Kidney (tissue), 14 donors: Measurements from ENCODE around the gene ADIPOR2. TPM values are rescaled to one million over a fixed set of nuclear protein-coding genes. Genes with fewer than 3 reads are reported as not detected.
A peak's percentile ranks its signal among the peaks of the same experiment; 100 is the strongest.

Source experiments
- DNase-seq, 5 donors: peaks; one replicate each; pipeline ENCODE4 v3.0.0-alpha.2; 2013 to 2020
- FAIRE-seq: peaks from 2 replicates; lab custom pipeline; 2012; peaks lifted over from hg19 to GRCh38; lab: Jason Lieb, UNC
- H3K27ac ChIP-seq, 2 donors: one replicate each; pipeline ENCODE4 v1.7.0; 2013; ENCODE audit warnings: low read depth in 2 of 2, low read length in 2 of 2, inconsistent platforms in 1 of 2
- H3K27me3 ChIP-seq: one replicate; pipeline ENCODE4 v1.7.1; 2013; ENCODE audit warnings: low read length, inconsistent platforms; ENCODE audit not compliant: control insufficient read depth, insufficient read depth
- H3K36me3 ChIP-seq, 3 donors: one replicate each; pipeline versions ENCODE4 v1.7.0 to v1.7.1; 2013; ENCODE audit warnings: low read length in 3 of 3, control low read depth in 1 of 3, inconsistent platforms in 1 of 3; ENCODE audit not compliant: insufficient read depth in 3 of 3, control insufficient read depth in 2 of 3
- H3K4me1 ChIP-seq, 3 donors: one replicate each; pipeline versions ENCODE4 v1.7.0 to v1.7.1; 2013; ENCODE audit warnings: low read length in 3 of 3, inconsistent platforms in 1 of 3, low read depth in 1 of 3; ENCODE audit not compliant: control insufficient read depth in 2 of 3, insufficient read depth in 2 of 3
- H3K4me3 ChIP-seq, 3 donors: one replicate each; pipeline versions ENCODE4 v1.7.0 to v1.8.1; 2013; ENCODE audit warnings: low read length in 3 of 3, control low read depth in 1 of 3, inconsistent platforms in 1 of 3
- H3K9ac ChIP-seq, 3 donors: one replicate each; pipeline versions ENCODE4 v1.7.0 to v1.7.1; 2013; ENCODE audit warnings: low read length in 3 of 3, control low read depth in 1 of 3, inconsistent platforms in 1 of 3
- H3K9me3 ChIP-seq, 3 donors: one replicate each; pipeline versions ENCODE4 v1.7.0 to v1.7.1; 2013; ENCODE audit warnings: low read length in 3 of 3, control low read depth in 1 of 3, inconsistent platforms in 1 of 3; ENCODE audit not compliant: control insufficient read depth in 2 of 3, insufficient read depth in 1 of 3
- CTCF ChIP-seq: IDR thresholded peaks from 3 replicates; pipeline ENCODE4 v1.5.1; 2012; ENCODE audit warnings: mild to moderate bottlenecking, moderate library complexity, borderline replicate concordance; ENCODE audit not compliant: insufficient read depth; ENCODE audit errors: extremely low read depth
- intact Hi-C: fragments of 100-400 bp; cut with DNase I; formaldehyde crosslinking; loops from one replicate; pipeline ENCODE4 v1.11.1; 2022
- polyA plus RNA-seq: library from polyadenylated mRNA; stranded (reverse); fragments of 350-450 nt; fragmentation: Illumina TruSeq; extraction: RNeasy Lipid Tissue Mini Kit (QIAGEN cat#74804); gene quantifications from one replicate; pipeline ENCODE4 v1.2.3, GENCODE V29; 2014; ENCODE audit warnings: low read depth, low replicate concordance; ENCODE audit not compliant: insufficient read depth
- total RNA-seq: library from RNA; stranded (reverse); fragmentation: NEBNext Ultra II Directional; extraction: Animal tissue kit (Norgen Biotek cat#: 25700); gene quantifications from one replicate; pipeline ENCODE4 v1.2.1, GENCODE V29; 2021
- donor health status: control.
- donor health status: control.
- donor health status: control.
- donor health status: control.
- donor health status: control.
- donor health status: DM: yes; HTN: yes; CAD: no.
- donor health status: Normal renal cell carcinoma (clear cell type).

Gene ADIPOR2
- total and polyA plus RNA-seq, 2 donors from 2014 or later: 26.7 to 50.0 TPM

GRCh38 chr12:1797011-1797901, 106.4 kb downstream of the ADIPOR2 start:
- DNase-seq (peak; percentile 31 to 91 (median 61)), FAIRE-seq (no peak)
- intact Hi-C loops: loop anchor here (10.0 kb wide), 1 partner anchor 138 kb away; no protein-coding TSS in a partner anchor
- peak overlapping the region in 2 of 3 donors; percentile 53 to 79 for H3K4me3 ChIP-seq
- no peaks in the 10 kb centered on the region for H3K36me3 ChIP-seq
- TF ChIP-seq CTCF: no peak
- peak overlapping the region in 2 of 3 donors; percentile 74 to 84 for H3K9ac ChIP-seq
- H3K9me3 ChIP-seq: no peaks in the 10 kb centered on the region
- peak overlapping the region; percentile 48 to 67 for H3K27ac ChIP-seq
- no peaks in the 10 kb centered on the region for H3K27me3 ChIP-seq
- H3K4me1 ChIP-seq: peaks cover 0 to 18% (median 4%) of the 10 kb centered on the region in 3 donors

GRCh38 chr12:1797991-1798640, 107.2 kb downstream of the ADIPOR2 start:
- H3K9me3 ChIP-seq: no peaks in the 10 kb centered on the region
- H3K27me3 ChIP-seq: no peaks in the 10 kb centered on the region
- no peak for TF ChIP-seq CTCF
- no peak overlapping the region for H3K4me3 ChIP-seq
- DNase-seq (peak in 2 of 5 donors; percentile 8 to 55), FAIRE-seq (no peak)
- H3K4me1 ChIP-seq: peaks cover 0 to 18% (median 4%) of the 10 kb centered on the region in 3 donors
- H3K9ac ChIP-seq: no peak overlapping the region
- intact Hi-C loops: loop anchor here (10.0 kb wide), 1 partner anchor 137 kb away; no protein-coding TSS in a partner anchor
- H3K36me3 ChIP-seq: no peaks in the 10 kb centered on the region
- H3K27ac ChIP-seq: no peak overlapping the region

GRCh38 chr12:1798641-1799020, 107.8 kb downstream of the ADIPOR2 start:
- H3K36me3 ChIP-seq: no peaks in the 10 kb centered on the region
- FAIRE-seq (no peak), DNase-seq (no peak)
- H3K27me3 ChIP-seq: no peaks in the 10 kb centered on the region
- peaks cover 0 to 18% (median 4%) of the 10 kb centered on the region in 3 donors for H3K4me1 ChIP-seq
- no peak for TF ChIP-seq CTCF
- no peak overlapping the region for H3K4me3 ChIP-seq
- no peak overlapping the region for H3K9ac ChIP-seq
- H3K9me3 ChIP-seq: no peaks in the 10 kb centered on the region
- intact Hi-C loops: loop anchor here (10.0 kb wide), 1 partner anchor 136 kb away; no protein-coding TSS in a partner anchor
- H3K27ac ChIP-seq: no peak overlapping the region
